Kidney (tissue), 14 donors: ENCODE data around the gene POLR1D. TPM values are rescaled to one million over a fixed set of nuclear protein-coding genes. Genes with fewer than 3 reads are reported as not detected.

Experiments used
- DNase-seq, 5 donors: peaks; one replicate each; pipeline ENCODE4 v3.0.0-alpha.2; 2013 to 2020
- FAIRE-seq: peaks from 2 replicates; lab custom pipeline; 2012; peaks lifted over from hg19 to GRCh38; lab: Jason Lieb, UNC
- H3K27ac ChIP-seq, 2 donors: one replicate each; pipeline ENCODE4 v1.7.0; 2013; ENCODE audit warnings: low read depth in 2 of 2, low read length in 2 of 2, inconsistent platforms in 1 of 2
- H3K27me3 ChIP-seq: one replicate; pipeline ENCODE4 v1.7.1; 2013; ENCODE audit warnings: low read length, inconsistent platforms; ENCODE audit not compliant: control insufficient read depth, insufficient read depth
- H3K36me3 ChIP-seq, 3 donors: one replicate each; pipeline versions ENCODE4 v1.7.0 to v1.7.1; 2013; ENCODE audit warnings: low read length in 3 of 3, control low read depth in 1 of 3, inconsistent platforms in 1 of 3; ENCODE audit not compliant: insufficient read depth in 3 of 3, control insufficient read depth in 2 of 3
- H3K4me1 ChIP-seq, 3 donors: one replicate each; pipeline versions ENCODE4 v1.7.0 to v1.7.1; 2013; ENCODE audit warnings: low read length in 3 of 3, inconsistent platforms in 1 of 3, low read depth in 1 of 3; ENCODE audit not compliant: control insufficient read depth in 2 of 3, insufficient read depth in 2 of 3
- H3K4me3 ChIP-seq, 3 donors: one replicate each; pipeline versions ENCODE4 v1.7.0 to v1.8.1; 2013; ENCODE audit warnings: low read length in 3 of 3, control low read depth in 1 of 3, inconsistent platforms in 1 of 3
- H3K9ac ChIP-seq, 3 donors: one replicate each; pipeline versions ENCODE4 v1.7.0 to v1.7.1; 2013; ENCODE audit warnings: low read length in 3 of 3, control low read depth in 1 of 3, inconsistent platforms in 1 of 3
- H3K9me3 ChIP-seq, 3 donors: one replicate each; pipeline versions ENCODE4 v1.7.0 to v1.7.1; 2013; ENCODE audit warnings: low read length in 3 of 3, control low read depth in 1 of 3, inconsistent platforms in 1 of 3; ENCODE audit not compliant: control insufficient read depth in 2 of 3, insufficient read depth in 1 of 3
- CTCF ChIP-seq: IDR thresholded peaks from 3 replicates; pipeline ENCODE4 v1.5.1; 2012; ENCODE audit warnings: mild to moderate bottlenecking, moderate library complexity, borderline replicate concordance; ENCODE audit not compliant: insufficient read depth; ENCODE audit errors: extremely low read depth
- intact Hi-C: fragments of 100-400 bp; cut with DNase I; formaldehyde crosslinking; loops from one replicate; pipeline ENCODE4 v1.11.1; 2022
- polyA plus RNA-seq: library from polyadenylated mRNA; stranded (reverse); fragments of 350-450 nt; fragmentation: Illumina TruSeq; extraction: RNeasy Lipid Tissue Mini Kit (QIAGEN cat#74804); gene quantifications from one replicate; pipeline ENCODE4 v1.2.3, GENCODE V29; 2014; ENCODE audit warnings: low read depth, low replicate concordance; ENCODE audit not compliant: insufficient read depth
- total RNA-seq: library from RNA; stranded (reverse); fragmentation: NEBNext Ultra II Directional; extraction: Animal tissue kit (Norgen Biotek cat#: 25700); gene quantifications from one replicate; pipeline ENCODE4 v1.2.1, GENCODE V29; 2021
- donor health status: control.
- donor health status: control.
- donor health status: control.
- donor health status: control.
- donor health status: control.
- donor health status: DM: yes; HTN: yes; CAD: no.
- donor health status: Normal renal cell carcinoma (clear cell type).

The POLR1D gene
- total and polyA plus RNA-seq, 2 donors from 2014 or later = 72.8 to 124 TPM

- no peaks in the 10 kb centered on the region for H3K36me3 ChIP-seq
- H3K27me3 ChIP-seq = no peaks in the 10 kb centered on the region
- intact Hi-C loops = no loop called here
- no peak overlapping the region for H3K9ac ChIP-seq
- no peak overlapping the region for H3K4me3 ChIP-seq
- no peak overlapping the region for H3K27ac ChIP-seq
- H3K9me3 ChIP-seq = no peaks in the 10 kb centered on the region
- DNase-seq (no peak), FAIRE-seq (no peak)
- TF ChIP-seq CTCF = no peak
- H3K4me1 ChIP-seq = peaks cover 0 to 5% (median 4%) of the 10 kb centered on the region in 3 donors
Observed at GRCh38 chr13:27631156-27631555, 9.5 kb downstream of the POLR1D start.

- intact Hi-C loops = no loop called here
- no peak for TF ChIP-seq CTCF
- H3K9me3 ChIP-seq = no peaks in the 10 kb centered on the region
- no peak overlapping the region for H3K9ac ChIP-seq
- no peaks in the 10 kb centered on the region for H3K36me3 ChIP-seq
- H3K27ac ChIP-seq = no peak overlapping the region
- H3K4me3 ChIP-seq = no peak overlapping the region
- peaks cover 0 to 5% (median 4%) of the 10 kb centered on the region in 3 donors for H3K4me1 ChIP-seq
- no peaks in the 10 kb centered on the region for H3K27me3 ChIP-seq
- FAIRE-seq (no peak), DNase-seq (no peak)
Observed at GRCh38 chr13:27631665-27632064, 10.0 kb downstream of the POLR1D start.

- Histone ChIP-seq H3K27ac (no peak overlapping the region), H3K4me3 (no peak overlapping the region), H3K9me3 (no peaks in the 10 kb centered on the region), H3K9ac (no peak overlapping the region), H3K27me3 (no peaks in the 10 kb centered on the region), H3K4me1 (peaks cover 0 to 10% (median 4%) of the 10 kb centered on the region in 3 donors), H3K36me3 (no peaks in the 10 kb centered on the region)
- TF ChIP-seq CTCF = no peak
- intact Hi-C loops = no loop called here
- DNase-seq (no peak), FAIRE-seq (no peak)
Observed at GRCh38 chr13:27632214-27632613, 10.5 kb downstream of the POLR1D start.

- intact Hi-C loops = no loop called here
- Histone ChIP-seq H3K27ac (no peak overlapping the region), H3K9me3 (no peaks in the 10 kb centered on the region), H3K4me3 (no peak overlapping the region), H3K27me3 (no peaks in the 10 kb centered on the region), H3K4me1 (peaks cover 0 to 11% (median 4%) of the 10 kb centered on the region in 3 donors), H3K36me3 (no peaks in the 10 kb centered on the region), H3K9ac (no peak overlapping the region)
- no peak for TF ChIP-seq CTCF
- FAIRE-seq (no peak), DNase-seq (no peak)
Observed at GRCh38 chr13:27632648-27633047, 11.0 kb downstream of the POLR1D start.
